ENCODE data around the gene BLTP3B. TPM values are rescaled to one million over a fixed set of nuclear protein-coding genes. Genes with fewer than 3 reads are reported as not detected.

Gene BLTP3B
- polyA plus RNA-seq, 3 donors, result 20.2 to 20.4 (median 20.4) TPM

DNA sequence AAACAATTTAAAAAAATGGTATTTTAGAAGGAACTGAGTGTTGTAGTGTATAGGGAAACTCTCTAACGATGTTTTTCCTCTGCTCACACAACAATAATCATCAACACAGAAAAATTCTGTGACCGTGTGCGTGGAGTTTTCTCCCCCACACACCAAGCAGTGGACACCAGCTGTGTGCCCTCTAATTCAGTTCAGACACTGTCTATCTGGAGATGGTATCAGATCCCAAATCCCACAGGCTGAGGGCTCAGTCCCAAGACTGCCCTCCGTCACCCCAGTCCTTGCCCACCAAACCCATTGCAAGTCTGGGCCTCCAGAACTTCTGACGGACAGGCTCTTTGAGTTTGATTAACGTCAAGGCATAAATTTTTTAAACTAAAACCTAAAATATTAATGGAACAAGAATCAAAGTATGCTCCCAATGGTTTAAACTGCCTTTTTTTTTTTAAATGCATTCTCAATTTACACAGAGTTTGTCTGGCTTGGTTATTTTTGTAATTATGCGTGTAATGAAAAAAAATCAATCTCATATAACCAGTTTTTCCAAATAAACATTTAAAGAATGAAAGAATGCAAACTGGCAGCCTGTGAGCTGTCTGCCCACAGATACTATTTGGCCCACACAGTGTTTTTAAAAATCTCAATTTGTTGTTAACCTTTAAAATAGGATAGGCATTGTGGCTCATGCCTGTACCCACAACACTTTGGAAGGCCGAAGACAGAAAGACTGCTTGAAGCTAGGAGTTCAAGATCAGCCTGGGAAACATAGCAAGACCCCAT, 19.2 kb downstream of the BLTP3B start:
- DNase-seq, result no peak

DNA sequence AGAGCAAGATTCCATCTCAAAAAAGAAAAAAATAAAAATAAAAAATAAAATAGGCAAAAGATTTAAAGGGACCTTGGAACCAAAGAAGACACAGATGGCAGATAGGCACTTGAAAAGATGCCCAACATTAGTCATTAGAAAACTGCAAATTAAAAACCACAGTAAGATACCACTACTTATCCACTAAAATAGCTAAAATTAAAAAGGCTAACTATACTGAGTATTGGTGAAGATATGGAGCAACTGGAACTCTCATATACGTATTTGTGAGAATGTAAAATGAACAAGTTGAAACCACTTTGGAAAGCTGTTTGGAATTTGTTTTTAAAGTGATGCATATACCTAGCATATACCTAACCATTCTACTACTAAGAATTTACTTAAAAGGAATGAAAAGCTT, 22.3 kb downstream of the BLTP3B start:
- DNase-seq, result no peak

DNA sequence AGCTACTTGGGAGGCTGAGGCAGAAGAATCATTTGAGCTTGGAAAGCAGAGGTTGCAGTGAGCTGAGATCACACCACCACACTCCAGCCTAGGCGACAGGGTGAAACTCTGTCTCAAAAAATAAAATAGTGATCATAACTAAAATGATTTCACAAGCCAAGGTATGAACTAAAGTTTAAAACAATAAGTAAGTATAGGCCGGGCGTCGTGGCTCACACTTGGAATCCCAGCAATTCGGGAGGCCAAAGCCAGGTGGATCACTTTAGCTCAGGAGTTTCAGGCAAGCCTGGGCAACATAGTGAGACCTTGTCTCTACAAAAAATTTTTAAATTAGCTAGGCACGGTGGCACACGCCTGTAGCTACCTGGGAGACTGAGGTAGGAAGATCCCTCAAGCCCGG, 27.4 kb downstream of the BLTP3B start:
- DNase-seq, result no peak

DNA sequence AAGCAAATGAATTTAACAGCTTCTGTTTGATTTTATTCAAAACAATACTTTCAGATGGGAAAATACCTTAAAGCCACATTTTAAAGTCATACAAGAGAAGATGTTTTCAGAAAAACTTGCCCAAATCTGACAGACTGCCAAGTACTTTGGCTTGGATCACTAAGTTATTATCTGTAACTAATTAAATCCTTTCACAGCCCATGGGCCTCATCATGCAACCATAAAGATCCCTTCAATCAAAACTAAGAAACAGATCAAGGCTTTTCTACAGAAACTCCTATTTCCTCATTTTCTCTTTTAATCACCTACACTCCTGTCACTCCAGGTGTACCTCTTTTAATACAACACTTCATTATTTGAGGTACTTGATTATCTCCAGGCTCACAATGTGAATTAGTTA, 28.1 kb downstream of the BLTP3B start:
- no peak for DNase-seq

GRCh38 chr12:100110276-100110675, 32.4 kb downstream of the BLTP3B start:
- no peak for DNase-seq

GRCh38 chr12:100106861-100107260, 35.8 kb downstream of the BLTP3B start:
- no peak for DNase-seq

DNA sequence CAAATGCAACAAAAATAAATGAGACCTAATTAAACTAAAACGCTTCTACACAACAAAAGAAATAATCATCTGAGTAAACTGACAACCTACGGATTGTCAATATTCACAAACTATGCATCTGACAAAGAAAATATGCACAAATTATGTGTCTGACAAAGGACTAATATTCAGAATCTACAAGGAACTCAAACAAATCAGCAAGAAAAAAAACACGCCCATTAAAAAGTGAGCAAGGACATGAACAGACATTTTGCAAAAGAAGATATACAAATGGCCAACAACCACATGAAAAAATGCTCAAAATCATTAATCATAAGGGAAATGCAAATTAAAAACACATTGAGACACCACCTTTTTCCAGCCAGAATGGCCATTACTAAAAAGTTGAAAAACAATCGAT, 37.0 kb downstream of the BLTP3B start:
- DNase-seq, result no peak

DNA sequence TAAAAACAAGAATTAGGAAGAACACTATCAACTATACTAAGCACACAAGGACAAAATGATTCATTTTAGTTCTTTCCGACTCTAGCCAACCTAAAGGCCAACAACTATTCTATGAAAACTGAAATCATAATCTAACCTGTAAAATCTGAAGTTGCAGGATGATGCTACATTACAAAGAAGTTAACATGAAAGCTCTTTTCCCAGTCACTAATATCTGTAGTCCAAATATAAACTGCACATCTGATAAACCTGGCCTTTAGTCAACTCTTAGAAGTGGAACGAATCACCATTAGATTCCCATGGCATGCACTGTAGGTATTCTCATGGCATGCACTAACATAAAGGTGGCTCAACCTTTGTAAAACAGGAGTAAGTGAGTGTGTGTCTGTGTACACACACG, 41.7 kb downstream of the BLTP3B start:
- DNase-seq, result no peak

Other genes with a start within 250 kb of the BLTP3B start
- gene ANKS1B, start 157.9 kb downstream of the BLTP3B start, polyA plus RNA-seq (ENCODE audit: insufficient read length in 3 of 3), result 1 to 10 TPM; 4.2 to 5.4 (median 4.8) TPM
- gene ACTR6, start 57.9 kb upstream of the BLTP3B start, polyA plus RNA-seq (ENCODE audit: insufficient read length in 3 of 3), result 10 to 100 TPM; 32.6 to 37.5 (median 34.5) TPM
- 1 to 10 TPM; 5.4 to 6.4 (median 5.7) TPM for gene DEPDC4, start 124.2 kb upstream of the BLTP3B start, polyA plus RNA-seq (ENCODE audit: insufficient read length in 3 of 3)
- gene SCYL2, start 124.3 kb upstream of the BLTP3B start, polyA plus RNA-seq (ENCODE audit: insufficient read length in 3 of 3), result 10 to 100 TPM; 46.5 to 59.6 (median 55.7) TPM
- 1 to 10 TPM in 1 of 3 donors, under 1 TPM in 2; 0.25 to 1.1 (median 0.49) TPM for gene SLC17A8, start 214.2 kb upstream of the BLTP3B start, polyA plus RNA-seq (ENCODE audit: insufficient read length in 3 of 3)